ENCODE measurements around the gene AFF1. TPM values are rescaled to one million over a fixed set of nuclear protein-coding genes. Genes with fewer than 3 reads are reported as not detected.

Gene AFF1
- total and polyA plus RNA-seq, 2 donors from 2014 or later, result 13.4 to 187 TPM

- DNase-seq, result peak in 4 of 5 donors; percentile 48 to 88 (median 53)
- Histone ChIP-seq H3K36me3 (ENCODE audit: control insufficient read depth in 2 of 3, insufficient read depth in 3 of 3, low read length in 3 of 3) (peaks cover 2 to 22% (median 14%) of the 10 kb centered on the region in 3 donors), H3K4me1 (ENCODE audit: control insufficient read depth in 2 of 3, insufficient read depth in 2 of 3, low read depth in 1 of 3, low read length in 3 of 3) (peaks cover 5 to 72% (median 50%) of the 10 kb centered on the region in 3 donors)
These were observed 185.8 kb downstream of the AFF1 start for GRCh38 chr4:87120411-87121162.

DNA sequence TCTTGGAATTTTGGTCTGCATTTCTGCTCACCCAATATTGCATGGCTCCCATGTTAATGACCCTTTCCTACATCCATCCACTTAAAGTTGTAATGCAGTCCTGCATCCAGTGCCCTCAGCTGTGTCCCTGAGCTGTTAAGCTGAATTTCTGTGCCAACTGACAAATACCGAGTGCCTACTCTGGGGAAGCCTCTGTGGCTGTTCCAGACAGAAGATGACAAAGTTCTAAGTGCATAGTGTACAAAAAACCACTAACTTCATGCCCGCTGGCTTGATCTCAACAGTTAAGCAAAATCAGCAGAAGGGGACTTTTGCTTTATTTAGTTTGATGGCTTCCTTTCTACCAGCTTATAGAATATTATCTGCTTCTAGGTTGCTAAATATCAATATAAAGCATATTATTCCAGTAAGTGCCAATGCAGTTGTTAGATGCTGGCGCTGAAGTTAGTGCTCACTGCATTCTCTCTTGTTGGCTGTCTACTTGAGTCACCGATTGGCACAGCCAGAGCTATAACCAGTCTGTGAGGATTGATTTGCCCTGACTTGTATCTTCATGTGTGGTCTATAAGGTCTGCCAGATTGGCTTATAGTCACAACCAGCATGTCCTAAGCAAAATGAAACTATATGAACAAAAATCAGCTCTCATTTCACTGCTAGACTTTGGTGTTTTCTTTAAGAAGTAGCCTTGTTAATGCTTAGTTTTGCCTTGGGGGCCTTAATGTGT is 186.7 kb downstream of the AFF1 start:
- no peaks in the 10 kb centered on the region for H3K9me3 ChIP-seq (ENCODE audit: control insufficient read depth in 2 of 3, insufficient read depth in 1 of 3, low read length in 3 of 3)
- intact Hi-C loops (cut with DNase I), result no loop called here
- FAIRE-seq (no peak), DNase-seq (no peak)
- no peak for TF ChIP-seq CTCF (IDR thresholded peaks at IDR 0.05; ENCODE audit: borderline replicate concordance, extremely low read depth, insufficient read depth)
- peaks cover 5 to 63% (median 47%) of the 10 kb centered on the region in 3 donors for H3K4me1 ChIP-seq (ENCODE audit: control insufficient read depth in 2 of 3, insufficient read depth in 2 of 3, low read depth in 1 of 3, low read length in 3 of 3)
- H3K36me3 ChIP-seq (ENCODE audit: control insufficient read depth in 2 of 3, insufficient read depth in 3 of 3, low read length in 3 of 3), result peaks cover 2 to 25% (median 12%) of the 10 kb centered on the region in 3 donors
- no peak overlapping the region for H3K4me3 ChIP-seq (ENCODE audit: low read length in 3 of 3)
- no peaks in the 10 kb centered on the region for H3K27me3 ChIP-seq (ENCODE audit: control insufficient read depth, insufficient read depth, low read length)
- peak overlapping the region in 2 of 3 donors; percentile 8 to 62 for H3K9ac ChIP-seq (ENCODE audit: low read length in 3 of 3)
- peak overlapping the region; percentile 72 to 92 for H3K27ac ChIP-seq (ENCODE audit: low read depth in 2 of 2, low read length in 2 of 2)

More at GRCh38 chr4:87120411-87121162, 185.8 kb downstream of the AFF1 start:
- intact Hi-C loops (cut with DNase I), result no loop called here
- Histone ChIP-seq H3K9me3 (ENCODE audit: control insufficient read depth in 2 of 3, insufficient read depth in 1 of 3, low read length in 3 of 3) (no peaks in the 10 kb centered on the region), H3K27me3 (ENCODE audit: control insufficient read depth, insufficient read depth, low read length) (no peaks in the 10 kb centered on the region), H3K4me3 (ENCODE audit: low read length in 3 of 3) (peak overlapping the region in 1 of 3 donors; percentile 10), H3K9ac (ENCODE audit: low read length in 3 of 3) (no peak overlapping the region), H3K27ac (ENCODE audit: low read depth in 2 of 2, low read length in 2 of 2) (peak overlapping the region; percentile 63 to 92)
- no peak for FAIRE-seq
- no peak for TF ChIP-seq CTCF (IDR thresholded peaks at IDR 0.05; ENCODE audit: borderline replicate concordance, extremely low read depth, insufficient read depth)

DNA sequence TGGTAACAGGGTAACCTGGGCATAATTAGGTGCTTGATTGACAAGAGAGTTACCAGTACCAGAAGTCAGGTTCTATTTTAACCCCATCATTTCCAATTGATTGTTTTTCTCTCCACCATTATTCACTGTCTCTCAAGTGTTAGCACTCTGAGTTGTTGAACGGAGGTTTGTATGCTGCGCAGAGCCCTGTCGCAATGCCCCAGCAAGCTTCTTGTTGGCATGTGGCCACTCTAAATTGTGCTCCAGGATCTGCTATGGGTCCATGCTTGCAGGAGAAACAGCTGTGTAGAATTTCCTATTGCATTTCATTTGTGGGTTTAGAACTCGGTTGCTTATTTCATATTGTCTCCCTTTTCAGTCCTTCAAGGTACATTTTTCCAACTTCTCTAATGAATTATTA is 187.4 kb downstream of the AFF1 start:
- H3K9me3 ChIP-seq (ENCODE audit: control insufficient read depth in 2 of 3, insufficient read depth in 1 of 3, low read length in 3 of 3), result no peaks in the 10 kb centered on the region
- intact Hi-C loops (cut with DNase I), result no loop called here
- H3K27ac ChIP-seq (ENCODE audit: low read depth in 2 of 2, low read length in 2 of 2), result peak overlapping the region; percentile 54 to 92
- peaks cover 5 to 57% (median 40%) of the 10 kb centered on the region in 3 donors for H3K4me1 ChIP-seq (ENCODE audit: control insufficient read depth in 2 of 3, insufficient read depth in 2 of 3, low read depth in 1 of 3, low read length in 3 of 3)
- H3K9ac ChIP-seq (ENCODE audit: low read length in 3 of 3), result no peak overlapping the region
- no peak for FAIRE-seq
- H3K36me3 ChIP-seq (ENCODE audit: control insufficient read depth in 2 of 3, insufficient read depth in 3 of 3, low read length in 3 of 3), result peaks cover 2 to 26% (median 12%) of the 10 kb centered on the region in 3 donors
- peak in 2 of 5 donors; percentile 39 to 66 for DNase-seq
- no peak overlapping the region for H3K4me3 ChIP-seq (ENCODE audit: low read length in 3 of 3)
- H3K27me3 ChIP-seq (ENCODE audit: control insufficient read depth, insufficient read depth, low read length), result no peaks in the 10 kb centered on the region
- no peak for TF ChIP-seq CTCF (IDR thresholded peaks at IDR 0.05; ENCODE audit: borderline replicate concordance, extremely low read depth, insufficient read depth)
